Kidney tubule cell (primary cell): Measurements from ENCODE around the gene NFIC.
"Not testable (repeated sequence)": the region's sequence is repeated elsewhere in the genome, so short reads cannot be mapped to it uniquely, and the experiment has no call there.

Experiments used
- DNase-seq: peaks from one replicate; pipeline ENCODE4 v3.0.0-alpha.2; 2018; ENCODE audit warnings: low spot score

Gene NFIC

DNA sequence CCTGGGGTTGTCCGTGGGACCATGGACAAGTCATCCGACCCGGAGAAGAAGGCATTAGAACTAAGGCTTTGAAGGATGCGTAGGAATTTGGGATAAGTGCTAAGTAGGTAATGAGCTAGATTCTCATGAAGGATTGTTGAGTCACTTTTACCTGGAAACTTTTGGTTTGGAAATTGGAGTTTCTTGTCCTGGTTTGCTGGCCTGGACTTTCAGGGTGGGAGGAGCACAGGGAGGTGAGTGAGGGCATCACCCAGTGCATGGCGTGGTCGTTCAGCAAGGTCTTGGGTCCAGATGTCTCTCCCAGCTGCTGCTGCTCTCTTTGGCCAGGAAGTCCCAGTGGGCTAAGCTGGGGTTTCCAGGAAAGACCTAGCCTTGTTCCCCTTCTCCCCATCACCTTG is 7.6 kb downstream of the NFIC start:
- no peak for DNase-seq

DNA sequence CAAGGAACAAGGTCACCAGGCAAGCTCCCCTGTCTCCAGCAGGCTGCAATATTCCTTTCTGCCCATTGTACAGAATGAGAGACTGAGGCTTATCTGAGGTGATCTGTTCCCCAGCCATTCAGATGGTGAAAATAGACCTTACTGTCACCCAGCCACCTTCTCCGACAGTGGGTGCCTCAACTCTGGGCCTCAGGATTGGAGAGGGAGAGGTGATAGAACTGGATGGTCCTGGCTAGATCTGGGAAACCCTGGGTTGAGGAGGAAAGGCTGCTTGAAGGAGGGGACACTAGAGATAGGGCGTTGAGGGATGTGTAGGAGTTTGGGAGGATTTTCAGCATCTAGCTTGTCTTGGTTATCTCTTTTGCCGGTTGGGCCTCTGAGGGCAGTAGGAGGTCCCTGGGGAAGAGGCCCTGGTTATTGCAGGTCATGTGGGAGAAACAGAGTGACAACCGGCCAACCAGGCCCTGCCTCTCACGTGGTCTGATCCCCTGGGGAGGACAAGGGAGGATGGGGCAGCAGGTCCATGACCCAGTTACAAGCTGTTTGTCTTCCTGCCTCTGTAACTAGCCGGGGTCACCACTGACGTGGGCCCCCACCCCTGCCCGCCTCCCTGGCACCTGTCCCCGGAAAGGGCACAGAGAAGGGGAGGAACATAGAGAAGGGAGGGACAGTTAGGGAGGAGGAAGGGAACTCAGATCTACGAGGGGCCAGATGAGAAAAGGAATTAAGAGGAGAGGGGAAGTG is 8.2 kb downstream of the NFIC start:
- DNase-seq = no peak

DNA sequence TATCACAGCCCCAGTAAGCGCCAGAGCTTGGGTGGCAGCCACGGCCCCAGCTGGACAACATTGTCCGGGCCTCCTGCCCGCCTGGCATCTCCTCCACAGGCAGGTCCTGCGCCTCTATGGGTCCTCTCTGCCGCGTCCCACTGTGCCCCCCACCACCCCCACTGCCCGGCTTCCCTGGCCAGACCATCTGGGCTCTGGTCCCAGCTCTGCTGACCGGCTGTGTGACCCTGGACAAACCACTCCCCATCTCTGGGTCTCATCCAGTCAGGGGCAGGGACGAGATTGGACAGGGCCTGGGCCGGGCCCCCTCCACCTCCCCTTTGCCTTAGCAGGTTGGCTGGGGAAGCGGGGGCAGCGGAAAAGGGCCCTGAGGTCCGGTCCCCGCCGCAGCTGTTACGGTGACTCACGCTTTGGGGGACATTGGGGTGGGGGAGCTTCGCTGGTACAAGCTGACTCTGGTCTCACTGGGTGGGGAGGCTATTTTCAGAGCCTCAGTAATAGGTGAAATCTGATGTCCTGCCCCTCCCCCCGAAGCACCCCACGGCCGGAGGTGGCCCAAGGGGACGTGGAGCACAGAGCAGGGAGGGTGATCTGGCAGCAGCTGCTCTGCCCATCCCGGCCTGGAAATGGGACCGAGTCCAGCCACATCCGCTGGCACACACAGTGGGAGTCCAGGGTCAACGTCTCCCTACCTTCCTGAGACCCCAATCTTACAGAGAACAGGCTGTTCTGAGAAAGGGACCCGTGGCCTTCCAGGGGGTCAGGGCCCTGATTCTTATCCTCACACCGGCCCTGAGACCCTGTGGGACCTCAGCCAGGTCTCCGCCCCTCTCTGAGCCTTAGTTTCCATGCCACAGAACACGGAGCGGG is 9.1 kb downstream of the NFIC start:
- DNase-seq = peak; percentile 32

DNA sequence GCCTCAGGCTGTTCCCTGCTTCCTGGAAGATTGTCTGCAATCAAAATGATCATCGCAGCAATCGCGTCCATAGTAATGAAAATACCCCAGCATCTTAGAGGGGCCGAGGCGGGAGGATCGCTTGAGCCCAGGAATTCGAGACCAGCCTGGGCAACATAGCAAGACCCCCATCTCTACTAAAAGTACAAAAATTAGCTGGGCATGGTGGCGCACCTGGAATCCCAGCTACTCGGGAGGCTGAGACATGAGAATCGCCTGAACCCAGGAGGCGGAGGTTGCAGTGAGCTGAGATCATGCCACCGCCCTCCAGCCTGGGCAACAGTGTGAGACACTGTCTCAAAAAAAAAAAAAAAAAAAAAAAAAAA is 9.7 kb downstream of the NFIC start:
- not testable (repeated sequence) for DNase-seq

DNA sequence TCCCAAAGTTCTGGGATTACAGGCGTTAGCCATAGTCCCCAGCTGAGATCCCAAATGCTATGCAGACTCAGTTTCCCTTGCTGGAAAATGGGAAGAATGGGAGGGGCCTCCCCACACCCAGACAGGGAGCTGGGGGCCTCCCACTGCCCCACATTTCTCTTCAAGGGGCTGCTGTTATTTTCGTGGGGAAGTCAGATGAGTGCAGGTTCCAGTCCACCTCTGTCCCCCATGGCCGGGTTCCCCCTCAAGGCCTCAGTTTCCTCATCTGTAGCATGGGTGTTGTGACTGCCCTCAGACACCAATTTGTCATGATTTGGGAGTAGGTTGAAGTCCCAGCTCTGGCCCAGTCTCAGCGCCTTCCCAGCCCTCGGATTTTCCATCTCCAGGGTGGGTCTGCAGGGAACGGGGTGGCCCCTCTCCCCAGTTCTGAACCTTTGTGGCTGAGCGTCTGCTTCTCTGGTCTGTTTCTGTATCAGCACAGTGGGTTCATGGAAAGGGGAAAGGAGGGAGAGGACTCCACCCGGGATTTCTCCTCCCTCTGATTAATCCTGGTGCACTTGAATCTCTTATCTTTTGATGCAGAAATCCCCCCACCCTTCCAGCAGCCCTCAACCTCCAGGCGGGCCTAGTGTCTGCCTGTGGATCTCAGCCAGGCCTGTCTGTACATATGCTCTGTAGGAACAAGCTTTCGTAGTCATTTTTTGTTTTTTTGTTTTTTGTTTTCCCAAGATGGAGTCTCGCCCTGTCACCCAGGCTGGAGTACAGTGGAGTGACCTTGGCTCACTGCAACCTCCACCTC is 12.2 kb downstream of the NFIC start:
- no peak for DNase-seq

DNA sequence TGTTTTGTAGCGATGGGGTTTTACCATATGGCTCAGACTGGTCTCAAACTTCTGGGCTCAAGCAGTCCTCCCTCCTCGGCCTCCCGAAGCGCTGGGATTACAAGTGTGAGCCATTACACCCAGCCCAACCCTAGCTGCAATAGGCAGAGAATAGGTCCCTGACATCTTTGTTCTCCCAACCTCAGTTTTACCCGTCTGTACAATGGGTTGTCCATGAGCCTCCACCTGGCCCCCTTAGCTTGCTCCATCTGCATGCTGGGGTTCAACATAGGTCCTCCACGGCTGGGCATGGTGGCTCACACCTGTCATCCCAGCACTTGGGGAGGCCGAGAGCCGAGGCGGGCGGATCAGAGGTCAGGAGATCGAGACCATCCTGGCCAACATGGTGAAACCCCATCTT is 14.4 kb downstream of the NFIC start:
- no peak for DNase-seq

DNA sequence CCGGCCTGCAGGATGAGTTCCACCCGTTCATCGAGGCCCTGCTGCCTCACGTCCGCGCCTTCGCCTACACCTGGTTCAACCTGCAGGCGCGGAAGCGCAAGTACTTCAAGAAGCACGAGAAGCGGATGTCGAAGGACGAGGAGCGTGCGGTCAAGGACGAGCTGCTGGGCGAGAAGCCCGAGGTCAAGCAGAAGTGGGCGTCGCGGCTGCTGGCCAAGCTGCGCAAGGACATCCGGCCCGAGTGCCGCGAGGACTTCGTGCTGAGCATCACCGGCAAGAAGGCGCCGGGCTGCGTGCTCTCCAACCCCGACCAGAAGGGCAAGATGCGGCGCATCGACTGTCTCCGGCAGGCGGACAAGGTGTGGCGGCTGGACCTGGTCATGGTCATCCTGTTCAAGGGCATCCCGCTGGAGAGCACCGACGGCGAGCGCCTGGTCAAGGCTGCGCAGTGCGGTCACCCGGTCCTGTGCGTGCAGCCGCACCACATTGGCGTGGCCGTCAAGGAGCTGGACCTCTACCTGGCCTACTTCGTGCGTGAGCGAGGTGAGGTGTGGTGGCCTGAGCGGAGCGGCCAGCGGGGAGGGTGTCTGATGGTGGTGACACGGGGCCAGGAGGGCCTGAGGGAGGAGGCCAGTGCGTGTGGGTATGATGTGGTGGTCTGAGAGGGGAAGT is 15.5 kb downstream of the NFIC start:
- DNase-seq = no peak

DNA sequence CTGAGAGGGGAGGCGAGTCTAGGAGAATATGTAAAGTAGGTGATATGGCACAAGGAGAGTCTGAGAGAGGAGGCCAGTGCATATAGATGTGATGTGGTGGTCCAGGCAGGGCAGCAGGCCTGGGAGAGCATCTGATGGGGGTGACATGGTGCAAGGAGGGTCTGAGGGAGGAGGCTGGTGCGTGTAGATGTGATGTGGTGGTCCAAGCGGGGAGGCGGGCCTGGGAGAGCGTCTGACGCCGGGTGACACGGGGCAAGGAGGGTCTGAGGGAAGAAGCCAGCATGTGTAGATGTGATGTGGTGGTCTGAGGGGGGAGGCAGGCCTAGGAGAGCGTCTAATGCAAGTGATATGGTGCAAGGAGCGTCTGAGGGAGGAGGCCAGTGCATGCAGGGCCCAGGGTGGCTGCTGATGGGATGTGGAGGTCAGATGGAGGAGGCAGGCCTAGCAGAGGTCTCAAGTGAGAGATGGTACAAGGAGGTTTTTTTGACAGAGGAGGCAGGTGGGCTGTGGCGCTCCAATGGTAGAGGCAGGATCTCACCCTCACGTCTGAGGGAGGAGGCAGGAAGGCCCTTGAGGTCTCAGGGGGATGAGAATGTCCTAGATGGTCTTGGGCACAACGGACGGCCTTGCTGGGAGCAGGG is 16.2 kb downstream of the NFIC start:
- no peak for DNase-seq

DNA sequence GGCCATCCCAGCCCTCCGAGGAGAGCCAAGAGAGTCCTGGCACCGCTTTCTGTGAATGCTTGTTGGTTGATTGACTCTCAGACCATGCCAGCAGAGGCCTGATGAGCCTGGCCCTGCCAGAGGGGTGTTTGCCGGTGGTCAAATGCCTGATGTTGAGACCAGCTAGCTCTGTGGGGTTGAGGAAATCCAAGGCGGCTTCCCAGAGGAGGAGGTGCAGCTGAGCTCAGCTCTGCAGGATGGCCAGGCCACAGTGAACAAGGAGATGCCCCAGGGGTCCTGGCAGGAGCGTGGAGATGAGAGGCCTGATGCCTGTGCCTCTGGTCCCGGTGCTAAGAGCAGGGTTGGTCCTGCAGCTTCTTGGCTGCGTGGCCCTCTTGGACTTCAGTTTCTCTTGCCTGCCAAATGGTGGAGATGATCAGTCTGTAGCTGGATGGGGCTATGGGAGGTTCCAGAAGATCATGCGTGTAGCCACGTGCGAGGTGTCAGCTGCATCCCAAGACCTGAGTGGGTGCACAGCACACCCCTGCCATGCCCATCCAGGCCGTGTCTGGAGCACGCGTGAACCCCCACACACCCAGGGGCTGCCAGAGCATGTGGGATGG is 16.8 kb downstream of the NFIC start:
- DNase-seq = no peak

DNA sequence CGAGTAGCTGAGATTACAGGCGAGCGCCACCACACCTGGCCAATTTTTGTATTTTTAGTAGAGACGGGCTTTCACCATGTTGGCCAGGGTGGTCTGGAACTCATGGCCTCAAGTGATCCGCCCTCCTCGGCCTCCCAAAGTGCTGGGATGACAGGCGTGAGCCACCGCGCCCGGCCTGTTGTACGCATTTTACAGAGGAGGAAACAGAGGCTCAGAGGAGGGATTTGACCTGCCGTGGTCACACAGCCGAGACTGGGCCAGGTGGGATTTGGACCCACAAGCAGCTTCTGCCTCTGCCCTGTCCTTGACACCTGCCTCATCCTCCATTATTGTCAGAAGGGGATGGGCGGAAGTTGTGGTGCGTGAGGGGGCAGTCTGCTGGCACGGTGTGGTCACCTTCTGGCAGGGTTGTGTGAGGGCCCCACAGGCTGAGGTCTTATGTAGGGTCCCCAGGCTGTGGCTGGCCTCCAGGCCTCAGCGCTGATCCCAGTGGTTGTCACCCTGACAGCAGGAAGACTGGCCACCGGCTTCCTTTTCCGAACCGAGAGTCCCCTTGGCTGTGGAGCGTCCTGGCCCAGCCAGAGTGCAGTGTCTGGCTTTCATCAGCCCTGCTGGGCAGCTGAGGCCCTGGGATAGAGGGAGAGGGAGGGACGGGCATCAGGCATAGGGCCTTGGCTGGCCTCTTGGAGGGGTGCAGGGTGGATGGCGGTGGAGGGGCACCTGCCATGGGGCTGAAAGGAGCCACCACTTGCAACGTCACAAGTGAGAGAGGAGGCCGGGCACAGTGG is 20.3 kb downstream of the NFIC start:
- DNase-seq = no peak

DNA sequence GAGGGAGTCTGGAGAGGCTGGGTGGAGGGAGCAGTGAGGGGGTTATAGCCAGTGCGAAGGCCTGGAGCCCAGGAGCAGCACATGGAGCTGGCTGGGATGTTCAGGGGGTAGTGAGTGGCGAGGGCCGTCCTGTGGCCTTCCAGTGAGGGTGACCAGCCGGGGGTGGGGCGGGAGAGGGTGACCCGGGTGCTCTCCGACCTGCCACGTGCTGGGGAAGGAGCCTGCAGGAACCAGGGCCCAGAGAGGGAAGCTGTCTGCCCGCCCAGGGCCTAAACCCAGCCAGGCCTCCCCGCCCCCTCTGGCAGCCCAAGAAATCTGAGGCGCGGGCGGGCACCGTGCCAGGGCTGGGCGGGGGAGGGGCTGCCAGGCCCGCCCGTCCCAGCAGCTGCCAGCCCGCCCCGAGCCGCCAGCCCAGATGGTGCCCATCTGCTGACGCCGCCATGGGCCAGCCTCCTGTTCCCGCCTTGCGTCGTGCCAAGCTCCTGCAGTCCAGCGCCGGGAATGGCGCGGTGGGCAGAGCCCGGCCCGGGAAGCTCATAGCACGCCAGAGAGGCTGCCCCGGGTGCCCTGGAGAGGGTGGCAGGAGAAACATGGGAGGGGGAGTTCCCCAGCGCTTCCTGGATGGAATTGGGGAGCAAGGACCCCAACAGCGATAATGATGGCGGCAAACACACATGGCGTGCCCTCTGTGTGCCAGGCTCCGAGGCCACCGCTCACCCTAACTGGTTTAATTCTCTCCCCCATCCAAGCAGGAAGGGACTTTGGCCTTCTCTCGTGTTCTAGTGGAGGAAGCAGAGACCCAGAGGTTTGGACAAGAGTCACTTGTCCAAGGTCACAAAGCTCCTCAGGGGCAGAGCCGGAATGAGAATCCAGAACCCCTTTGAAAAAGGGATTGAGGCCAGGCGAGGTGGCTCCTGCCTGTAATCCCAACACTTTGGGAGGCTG is 21.5 kb downstream of the NFIC start:
- peak; percentile 71 for DNase-seq

DNA sequence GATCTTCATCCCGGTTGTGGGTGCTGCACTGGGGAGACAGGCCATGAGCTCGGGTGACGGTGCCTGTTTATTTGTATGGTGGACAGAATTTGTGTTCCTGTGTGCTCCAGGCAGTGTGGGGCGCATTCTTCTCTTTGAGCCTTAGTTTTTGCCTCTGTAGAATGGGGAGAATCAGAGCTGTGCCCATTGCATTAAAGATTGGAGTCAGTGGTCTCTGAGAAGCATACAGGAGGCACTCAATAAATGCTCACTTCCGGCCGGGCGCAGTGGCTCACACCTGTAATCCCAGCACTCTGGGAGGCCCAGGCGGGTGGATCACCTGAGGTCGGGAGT is 23.0 kb downstream of the NFIC start:
- no peak for DNase-seq

DNA sequence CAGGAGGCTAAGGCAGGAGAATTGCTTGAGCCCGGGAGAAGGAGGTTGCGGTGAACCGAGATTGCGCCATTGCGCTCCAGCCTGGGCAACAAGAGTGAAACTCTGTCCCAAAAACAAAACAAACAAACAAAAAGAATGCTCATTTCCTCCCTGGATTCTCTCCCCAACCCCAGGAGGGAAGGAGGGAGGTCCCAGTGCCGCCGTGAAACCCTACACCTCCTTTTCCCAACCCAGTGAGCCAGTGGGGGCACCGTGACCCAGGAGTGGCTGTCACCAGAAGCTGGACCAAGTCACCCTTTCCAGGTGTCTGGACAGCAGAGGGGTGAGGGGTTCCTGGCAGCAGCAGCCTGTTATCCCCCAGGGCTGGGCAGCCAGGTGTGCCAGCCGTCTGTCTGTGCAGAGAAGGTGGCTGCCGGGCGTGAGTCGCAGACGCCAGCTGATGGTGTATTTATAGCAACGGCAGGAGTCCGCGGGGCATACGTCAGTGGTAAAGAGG is 23.5 kb downstream of the NFIC start:
- DNase-seq = no peak

DNA sequence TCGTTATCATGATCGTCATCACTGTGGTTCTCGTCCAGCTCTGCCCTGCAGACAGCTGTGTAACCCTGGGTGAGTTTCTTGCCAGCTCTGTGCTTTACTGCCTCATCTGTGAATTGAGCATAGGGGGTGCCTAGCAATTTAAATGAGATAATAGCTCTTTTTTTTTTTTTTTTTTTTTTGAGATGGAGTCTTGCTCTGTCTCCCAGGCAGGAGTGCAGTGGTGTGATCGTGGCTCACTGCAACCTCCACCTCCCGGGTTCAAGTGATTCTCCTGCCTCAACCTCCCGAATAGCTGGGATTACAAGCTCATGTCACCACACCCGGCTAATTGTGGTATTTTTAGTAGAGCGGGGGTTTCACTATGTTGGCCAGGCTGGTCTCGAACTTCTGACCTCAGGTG is 25.5 kb downstream of the NFIC start:
- DNase-seq = not testable (repeated sequence)

DNA sequence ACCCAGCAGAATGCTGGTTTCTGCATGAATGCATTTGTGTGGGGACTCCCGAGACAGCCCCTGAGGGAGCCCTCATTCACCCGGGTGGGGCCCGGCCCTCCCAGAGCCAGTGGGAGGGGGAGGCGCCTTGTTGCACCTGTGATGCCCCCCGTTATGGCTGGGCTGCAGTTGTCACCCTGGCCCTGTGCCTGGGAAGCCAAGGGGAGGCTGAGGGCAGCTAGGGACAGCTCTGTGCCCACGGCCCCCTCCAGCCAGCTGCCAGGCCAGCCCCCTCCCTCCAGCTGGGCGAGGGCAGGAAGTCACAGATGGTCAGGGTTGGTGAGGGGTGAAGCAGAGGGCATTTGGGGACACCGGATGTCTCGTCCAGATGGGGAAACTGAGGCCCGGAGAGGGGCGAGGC is 26.1 kb downstream of the NFIC start:
- no peak for DNase-seq

DNA sequence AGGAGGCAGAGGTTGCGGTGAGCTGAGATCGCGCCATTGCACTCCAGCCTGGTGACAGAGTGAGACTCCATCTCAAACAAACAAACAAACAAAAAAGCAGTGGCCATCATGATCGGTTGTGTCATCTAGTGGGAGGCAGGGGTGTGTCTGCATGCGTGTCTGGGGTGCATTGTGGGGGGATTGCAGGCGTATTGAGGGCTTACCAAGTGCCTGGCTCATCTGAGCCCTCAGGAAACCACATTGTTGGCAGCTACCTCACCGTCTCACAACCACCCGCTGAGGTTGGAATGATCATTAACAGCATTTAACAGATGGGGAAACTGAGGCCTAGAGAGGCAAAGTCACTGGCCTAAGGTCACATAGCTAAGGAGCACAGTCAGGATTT is 30.5 kb downstream of the NFIC start:
- DNase-seq = no peak

DNA sequence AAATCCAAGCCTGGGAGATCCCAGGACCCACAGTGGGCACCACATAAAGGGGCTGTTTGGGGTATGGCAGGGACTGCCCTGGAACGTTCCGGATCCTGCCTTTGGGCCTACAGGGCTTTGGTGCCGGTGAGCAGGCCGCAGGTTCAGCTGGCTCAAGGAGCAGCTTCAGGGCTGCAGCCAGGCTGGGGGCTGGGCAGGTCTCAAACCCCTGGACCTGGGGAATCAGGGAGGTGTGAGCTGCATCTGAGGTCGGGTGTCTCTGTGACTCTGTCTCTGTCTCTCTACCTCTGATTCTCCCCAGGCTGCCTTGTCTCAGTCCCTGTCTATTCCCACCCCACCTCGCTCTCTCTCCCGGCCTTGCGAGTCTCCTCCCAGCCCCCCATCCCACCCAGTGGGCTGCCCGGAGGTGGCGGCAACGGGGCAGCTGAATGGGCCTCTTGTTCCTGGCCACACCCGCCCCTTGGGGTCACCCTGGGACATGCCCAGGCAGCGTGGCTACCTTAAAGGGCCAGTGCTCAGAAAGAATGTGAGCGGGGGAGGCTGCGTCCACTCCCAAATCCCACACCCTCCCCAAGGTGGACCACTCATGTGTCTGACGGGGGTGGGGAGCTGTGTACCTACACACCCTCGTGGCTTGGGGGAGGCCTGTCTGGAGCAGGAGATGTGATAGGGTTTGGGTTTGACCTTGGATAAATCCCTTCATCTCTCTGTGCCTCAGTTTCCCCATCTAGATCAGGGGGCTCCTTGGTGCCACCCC is 31.1 kb downstream of the NFIC start:
- peak; percentile 47 for DNase-seq

DNA sequence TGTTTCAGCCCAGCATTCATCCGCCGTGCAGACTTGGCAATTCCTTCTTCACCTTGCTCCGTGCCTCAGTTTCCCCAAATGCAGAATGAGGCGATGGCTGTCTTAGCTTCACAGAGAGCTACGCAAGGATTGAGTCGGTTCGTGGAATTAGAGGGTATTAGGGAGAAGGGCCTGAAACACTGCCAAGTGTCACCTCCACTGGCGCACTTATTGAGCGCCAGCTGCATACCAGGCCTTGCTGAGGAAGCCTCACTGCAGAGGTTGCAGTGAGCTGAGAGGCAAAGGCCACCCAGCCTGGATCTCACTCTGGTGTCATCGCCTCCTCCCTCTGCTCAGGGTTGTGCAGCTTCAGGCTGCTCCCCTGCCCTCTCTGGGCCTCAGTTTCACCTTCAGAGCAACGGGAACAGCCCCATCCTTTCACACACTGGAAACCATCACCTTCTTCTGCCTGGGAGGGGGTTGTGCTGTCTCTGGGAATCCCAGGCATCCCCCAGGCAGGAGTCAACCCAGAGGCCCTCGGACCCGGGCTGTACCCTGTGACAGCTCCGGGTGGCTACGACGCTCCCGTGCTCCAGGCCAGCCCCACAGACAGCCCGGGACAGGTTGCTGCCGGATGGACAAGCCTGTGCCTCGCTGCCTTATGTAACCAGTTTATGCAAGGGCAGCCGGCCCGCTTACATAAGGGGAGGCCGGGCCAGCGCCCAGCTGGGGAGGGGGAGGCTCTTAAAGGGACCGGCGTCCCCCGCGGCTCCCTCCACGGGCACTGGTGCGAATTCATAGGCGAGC is 31.9 kb downstream of the NFIC start:
- DNase-seq = no peak
